VCaP (cell line): ENCODE data around the gene B4GALT1.

Experiments used
- H3K27ac ChIP-seq: fragments of 450-650 bp; 2 replicates; pipeline ENCODE4 v1.5.1; 2017
- TF ChIP-seq, protein P1 (sequence below): fragments of 450-650 bp; conservative IDR thresholded peaks from 2 replicates; pipeline ENCODE4 v1.5.1; 2017; ENCODE audit warnings: mild to moderate bottlenecking, moderate library complexity

The B4GALT1 gene

GRCh38 chr9:33170464-33171415, 3.6 kb upstream of the B4GALT1 start:
- TF ChIP-seq, protein P1, sequence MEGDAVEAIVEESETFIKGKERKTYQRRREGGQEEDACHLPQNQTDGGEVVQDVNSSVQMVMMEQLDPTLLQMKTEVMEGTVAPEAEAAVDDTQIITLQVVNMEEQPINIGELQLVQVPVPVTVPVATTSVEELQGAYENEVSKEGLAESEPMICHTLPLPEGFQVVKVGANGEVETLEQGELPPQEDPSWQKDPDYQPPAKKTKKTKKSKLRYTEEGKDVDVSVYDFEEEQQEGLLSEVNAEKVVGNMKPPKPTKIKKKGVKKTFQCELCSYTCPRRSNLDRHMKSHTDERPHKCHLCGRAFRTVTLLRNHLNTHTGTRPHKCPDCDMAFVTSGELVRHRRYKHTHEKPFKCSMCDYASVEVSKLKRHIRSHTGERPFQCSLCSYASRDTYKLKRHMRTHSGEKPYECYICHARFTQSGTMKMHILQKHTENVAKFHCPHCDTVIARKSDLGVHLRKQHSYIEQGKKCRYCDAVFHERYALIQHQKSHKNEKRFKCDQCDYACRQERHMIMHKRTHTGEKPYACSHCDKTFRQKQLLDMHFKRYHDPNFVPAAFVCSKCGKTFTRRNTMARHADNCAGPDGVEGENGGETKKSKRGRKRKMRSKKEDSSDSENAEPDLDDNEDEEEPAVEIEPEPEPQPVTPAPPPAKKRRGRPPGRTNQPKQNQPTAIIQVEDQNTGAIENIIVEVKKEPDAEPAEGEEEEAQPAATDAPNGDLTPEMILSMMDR: peak; percentile 73
- H3K27ac ChIP-seq: no peak overlapping the region

DNA sequence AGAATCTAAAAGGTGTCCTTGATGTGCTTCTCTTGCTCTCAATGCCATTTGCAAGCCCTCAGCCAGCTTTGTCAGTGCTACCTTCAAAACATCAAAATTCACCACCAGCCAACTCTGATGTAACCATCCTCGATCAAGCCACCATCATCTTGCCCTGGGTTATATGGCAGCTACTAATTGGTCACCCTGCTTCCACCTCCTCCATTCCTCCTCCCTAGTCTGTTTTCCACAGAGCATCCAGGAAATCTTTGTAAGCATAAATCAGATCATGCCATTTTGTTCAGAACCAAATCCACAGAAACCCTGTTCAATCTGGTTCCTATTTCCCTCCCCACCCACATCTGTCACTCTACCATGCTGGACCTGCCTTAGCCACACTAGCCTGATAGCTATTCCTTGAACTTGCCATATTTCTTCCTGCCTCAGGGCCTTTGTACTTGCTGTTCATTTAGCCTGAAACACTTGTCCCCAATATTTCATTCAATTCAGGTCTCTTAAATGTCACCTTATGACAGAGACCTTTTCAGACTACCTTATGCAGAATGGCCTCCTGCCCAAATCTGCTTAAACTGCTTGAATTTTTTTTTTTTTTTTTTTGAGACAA, 1.9 kb upstream of the B4GALT1 start:
- H3K27ac ChIP-seq: no peak overlapping the region
- TF ChIP-seq, protein P1: no peak

DNA sequence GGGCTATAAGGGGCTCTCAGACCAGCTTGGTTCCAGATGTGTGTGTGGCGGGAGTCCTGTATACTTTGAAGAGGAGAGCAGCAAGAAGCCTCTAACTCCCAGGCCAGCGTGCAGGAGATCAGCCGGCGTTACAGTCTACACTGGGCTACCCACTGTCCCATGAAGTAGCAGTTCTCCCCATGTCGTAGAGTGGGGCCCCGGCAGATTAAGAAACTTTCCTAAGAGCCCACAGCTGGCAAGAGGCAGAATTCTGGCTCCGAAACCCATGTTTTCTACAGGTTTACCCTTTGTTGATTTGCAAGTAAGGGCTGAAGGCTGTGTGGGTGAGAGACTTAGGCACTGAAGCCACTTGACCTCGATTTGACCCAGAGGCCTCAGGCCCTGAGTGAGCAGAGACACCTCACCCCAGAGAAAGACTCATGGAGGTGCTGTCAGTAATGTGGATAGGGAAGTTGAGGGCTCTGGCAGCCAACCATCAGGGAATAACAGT, 881 bp upstream of the B4GALT1 start:
- TF ChIP-seq, protein P1: no peak
- H3K27ac ChIP-seq: peak overlapping the region; percentile 83

GRCh38 chr9:33166231-33167083, 679 bp downstream of the B4GALT1 start:
- TF ChIP-seq, protein P1: no peak
- peak overlapping the region; percentile 83 for H3K27ac ChIP-seq

- peak overlapping the region; percentile 83 for H3K27ac ChIP-seq
Measured at GRCh38 chr9:33165263-33166151, 1.6 kb downstream of the B4GALT1 start.

DNA sequence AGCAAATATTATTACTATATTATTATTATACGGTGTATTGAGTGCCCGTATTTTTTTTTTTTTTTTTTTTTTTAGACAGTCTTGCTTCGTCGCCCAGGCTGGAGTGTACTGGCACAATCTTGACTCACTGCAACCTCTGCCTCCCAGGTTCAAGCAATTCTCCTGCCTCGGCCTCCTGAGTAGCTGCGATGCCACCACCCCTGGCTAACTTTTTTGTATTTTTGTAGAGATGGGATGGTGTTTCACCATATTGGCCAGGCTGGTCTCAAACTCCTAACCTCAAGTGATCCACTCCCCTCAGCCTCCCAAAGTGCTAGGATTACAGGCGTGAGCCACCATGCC, 2.2 kb downstream of the B4GALT1 start:
- H3K27ac ChIP-seq: peak overlapping the region; percentile 83; the same call in 1 of the 2 replicates

More at GRCh38 chr9:33165263-33166151, 1.6 kb downstream of the B4GALT1 start:
- TF ChIP-seq, protein P1: no peak
